ENCODE data around the gene NAGS. TPM values are rescaled to one million over a fixed set of nuclear protein-coding genes. Genes with fewer than 3 reads are reported as not detected.
"Not testable (repeated sequence)": the region's sequence is repeated elsewhere in the genome, so short reads cannot be mapped to it uniquely, and the experiment has no call there.

NAGS gene
- total RNA-seq, 1 donor from 2014 or later = 0.93 TPM

GRCh38 chr17:43962479-43962878 lies 41.9 kb upstream of the NAGS start:
- no peaks in the 10 kb centered on the region for H3K36me3 Mint-ChIP-seq (ENCODE audit: low read depth)
- H3K27me3 Mint-ChIP-seq (ENCODE audit: low read depth) = peaks cover 39% of the 10 kb centered on the region
- H3K27ac Mint-ChIP-seq (ENCODE audit: unreplicated experiment) = no peak overlapping the region
- no peak overlapping the region for H3K4me3 Mint-ChIP-seq
- no peaks in the 10 kb centered on the region for H3K9me3 Mint-ChIP-seq
- DNase-seq (ENCODE audit: low read depth, low spot score) = no peak
- no peaks in the 10 kb centered on the region for H3K4me1 Mint-ChIP-seq
- TF ChIP-seq CTCF (conservative IDR thresholded peaks at IDR 0.05) = no peak

GRCh38 chr17:43966276-43966675 lies 38.1 kb upstream of the NAGS start:
- Mint-ChIP-seq H3K36me3 (ENCODE audit: low read depth) (no peaks in the 10 kb centered on the region), H3K4me1 (no peaks in the 10 kb centered on the region), H3K27me3 (ENCODE audit: low read depth) (peaks cover 44% of the 10 kb centered on the region), H3K27ac (ENCODE audit: unreplicated experiment) (no peak overlapping the region), H3K9me3 (no peaks in the 10 kb centered on the region), H3K4me3 (no peak overlapping the region)
- no peak for DNase-seq (ENCODE audit: low read depth, low spot score)
- no peak for TF ChIP-seq CTCF (conservative IDR thresholded peaks at IDR 0.05)

- no peak for DNase-seq (ENCODE audit: low read depth, low spot score)
- H3K4me1 Mint-ChIP-seq = no peaks in the 10 kb centered on the region
- peaks cover 42% of the 10 kb centered on the region for H3K27me3 Mint-ChIP-seq (ENCODE audit: low read depth)
- H3K4me3 Mint-ChIP-seq = no peak overlapping the region
- H3K9me3 Mint-ChIP-seq = no peaks in the 10 kb centered on the region
- H3K27ac Mint-ChIP-seq (ENCODE audit: unreplicated experiment) = no peak overlapping the region
- TF ChIP-seq CTCF (conservative IDR thresholded peaks at IDR 0.05) = no peak
- H3K36me3 Mint-ChIP-seq (ENCODE audit: low read depth) = no peaks in the 10 kb centered on the region
Observed at GRCh38 chr17:43967251-43967875, 37.1 kb upstream of the NAGS start.

DNA sequence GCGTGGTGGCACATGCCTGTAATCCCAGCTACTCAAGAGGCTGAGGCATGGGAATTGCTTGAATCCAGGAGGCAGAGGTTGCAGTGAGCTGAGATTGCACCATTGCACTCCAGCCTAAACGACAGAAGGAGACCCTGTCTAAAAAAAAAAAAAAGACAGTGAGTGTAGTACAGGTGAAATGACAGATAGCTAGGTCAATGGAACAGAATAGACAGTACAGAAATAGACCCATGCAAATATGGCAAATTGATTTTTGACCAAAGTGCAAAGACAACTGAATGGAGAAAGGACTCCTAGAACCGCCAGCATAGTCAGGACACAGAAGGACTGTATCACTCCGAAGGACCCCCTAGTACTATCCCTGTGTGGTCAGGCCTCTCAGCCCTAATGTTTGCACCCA lies 34.1 kb upstream of the NAGS start:
- TF ChIP-seq CTCF (conservative IDR thresholded peaks at IDR 0.05) = no peak
- Mint-ChIP-seq H3K9me3 (no peaks in the 10 kb centered on the region), H3K27me3 (ENCODE audit: low read depth) (peaks cover 31% of the 10 kb centered on the region), H3K4me3 (no peak overlapping the region), H3K27ac (ENCODE audit: unreplicated experiment) (no peak overlapping the region), H3K4me1 (peaks cover 10% of the 10 kb centered on the region), H3K36me3 (ENCODE audit: low read depth) (no peaks in the 10 kb centered on the region)
- DNase-seq (ENCODE audit: low read depth, low spot score) = no peak

GRCh38 chr17:43971436-43971835 lies 33.0 kb upstream of the NAGS start:
- not testable (repeated sequence) for H3K4me3 Mint-ChIP-seq; H3K9me3 Mint-ChIP-seq; DNase-seq (ENCODE audit: low read depth, low spot score); H3K36me3 Mint-ChIP-seq (ENCODE audit: low read depth)
- peaks cover 10% of the 10 kb centered on the region for H3K4me1 Mint-ChIP-seq
- peaks cover 28% of the 10 kb centered on the region for H3K27me3 Mint-ChIP-seq (ENCODE audit: low read depth)
- peak overlapping the region; percentile 38 for H3K27ac Mint-ChIP-seq (ENCODE audit: unreplicated experiment)

DNA sequence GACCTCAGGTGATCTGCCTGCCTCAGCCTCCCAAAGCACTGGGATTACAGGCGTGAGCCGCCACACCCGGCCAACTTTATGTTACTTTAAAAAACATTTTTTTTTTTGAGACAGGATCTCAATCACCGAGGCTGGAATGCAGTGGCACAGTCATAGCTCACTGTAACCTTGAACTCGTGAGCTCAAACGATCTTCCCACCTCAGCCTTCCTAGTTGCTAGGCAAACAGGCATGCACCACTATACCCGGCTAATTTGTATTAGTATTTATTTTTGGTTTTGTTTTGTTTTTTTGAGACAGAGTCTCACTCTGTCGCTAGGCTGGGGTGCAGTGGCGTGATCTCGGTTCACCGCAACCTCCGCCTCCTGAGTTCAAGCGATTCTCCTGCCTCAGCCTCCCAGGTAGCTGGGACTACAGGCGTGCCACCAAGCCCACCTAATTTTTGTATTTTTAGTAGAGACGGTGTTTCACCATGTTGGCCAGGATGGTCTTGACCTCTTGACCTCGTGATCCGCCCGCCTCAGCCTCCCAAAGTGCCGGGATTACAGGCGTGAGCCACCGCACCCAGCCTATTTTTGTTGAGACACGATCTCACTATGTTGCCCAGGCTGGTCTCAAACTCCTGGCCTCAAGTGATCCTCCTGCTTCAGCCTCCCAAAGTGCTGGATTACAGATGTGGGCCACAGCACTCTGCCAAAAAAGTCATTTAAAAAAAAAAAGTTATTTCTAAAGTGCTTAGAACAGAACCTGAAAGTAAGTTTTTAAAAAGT lies 31.8 kb upstream of the NAGS start:
- DNase-seq (ENCODE audit: low read depth, low spot score); H3K4me3 Mint-ChIP-seq; H3K9me3 Mint-ChIP-seq; H3K27ac Mint-ChIP-seq (ENCODE audit: unreplicated experiment); H3K36me3 Mint-ChIP-seq (ENCODE audit: low read depth): not testable (repeated sequence)
- Mint-ChIP-seq H3K27me3 (ENCODE audit: low read depth) (peaks cover 34% of the 10 kb centered on the region), H3K4me1 (peaks cover 10% of the 10 kb centered on the region)

Data from neural crest cell (in vitro differentiated cells).